GM23248 (cell line): ENCODE results near the gene SUCNR1. TPM values are rescaled to one million over a fixed set of nuclear protein-coding genes. Genes with fewer than 3 reads are reported as not detected.
"Not testable (repeated sequence)": the region's sequence is repeated elsewhere in the genome, so short reads cannot be mapped to it uniquely, and the experiment has no call there.

ENCODE experiments used
- DNase-seq: peaks from one replicate; pipeline ENCODE4 v3.0.0-alpha.2; 2015
- H2AFZ ChIP-seq: fragments of 200-600 bp; sonication (generic); 2 replicates; pipeline ENCODE4 v1.6.1; 2016; ENCODE audit warnings: antibody characterized with exemption
- H3F3A ChIP-seq: fragments of 200-600 bp; sonication (generic); 2 replicates; pipeline ENCODE4 v1.6.1; 2016; ENCODE audit warnings: mild to moderate bottlenecking, antibody characterized with exemption, mixed run types; ENCODE audit not compliant: insufficient read depth
- H3K27ac ChIP-seq: fragments of 200-600 bp; sonication (generic); 2 replicates; pipeline ENCODE4 v1.5.1; 2016; ENCODE audit warnings: mild to moderate bottlenecking
- H3K27me3 ChIP-seq: fragments of 200-600 bp; sonication (generic); replicated peaks from 2 replicates; pipeline ENCODE4 v1.6.1; 2016; ENCODE audit warnings: mild to moderate bottlenecking; ENCODE audit not compliant: insufficient read depth
- H3K36me3 ChIP-seq: fragments of 200-600 bp; sonication (generic); 2 replicates; pipeline ENCODE4 v1.6.1; 2016; ENCODE audit warnings: low read depth, mild to moderate bottlenecking
- H3K4me1 ChIP-seq: fragments of 200-600 bp; sonication (generic); 2 replicates; pipeline ENCODE4 v1.6.1; 2016; ENCODE audit warnings: mild to moderate bottlenecking; ENCODE audit not compliant: insufficient read depth
- H3K4me2 ChIP-seq: fragments of 200-600 bp; sonication (generic); one replicate; pipeline ENCODE4 v1.6.1; 2016; ENCODE audit warnings: mild to moderate bottlenecking; ENCODE audit not compliant: unreplicated experiment
- H3K4me3 ChIP-seq: fragments of 200-600 bp; sonication (generic); 2 replicates; pipeline ENCODE4 v1.5.1; 2016; ENCODE audit warnings: mild to moderate bottlenecking
- H3K79me2 ChIP-seq: fragments of 200-600 bp; sonication (generic); 2 replicates; pipeline ENCODE4 v1.6.1; 2016; ENCODE audit warnings: mild to moderate bottlenecking; ENCODE audit not compliant: insufficient read depth
- H3K9ac ChIP-seq: fragments of 200-600 bp; sonication (generic); 2 replicates; pipeline ENCODE4 v1.6.1; 2016; ENCODE audit warnings: mild to moderate bottlenecking
- H3K9me2 ChIP-seq: fragments of 200-600 bp; sonication (generic); 2 replicates; pipeline ENCODE4 v1.6.1; 2016; ENCODE audit warnings: mixed run types, mild to moderate bottlenecking, moderate library complexity; ENCODE audit not compliant: insufficient read depth
- H3K9me3 ChIP-seq: fragments of 200-600 bp; sonication (generic); one replicate; pipeline ENCODE4 v1.6.1; 2017; ENCODE audit warnings: low read depth
- H4K20me1 ChIP-seq: fragments of 200-600 bp; sonication (generic); 2 replicates; pipeline ENCODE4 v1.6.0; 2016; ENCODE audit not compliant: insufficient read depth
- EZH2 ChIP-seq: fragments of 200-600 bp; sonication (generic); IDR thresholded peaks from 2 replicates; pipeline ENCODE4 v1.6.1; 2018; ENCODE audit warnings: antibody characterized with exemption, mild to moderate bottlenecking; ENCODE audit not compliant: insufficient read depth, poor library complexity, severe bottlenecking
- EZH2phosphoT487 ChIP-seq: fragments of 200-600 bp; sonication (generic); IDR thresholded peaks from 2 replicates; pipeline ENCODE4 v1.6.1; 2018; ENCODE audit warnings: antibody characterized with exemption, moderate library complexity, mild to moderate bottlenecking, low read depth; ENCODE audit not compliant: insufficient read depth
- WGBS, 2 experiments: methylation state at CpG; one replicate each; pipeline ENCODE4 v1.1.6; 2015 to 2017; ENCODE audit warnings: low lambda C conversion rate in 2 of 2, low coverage in 1 of 2; ENCODE audit errors: missing lambda C conversion rate in 2 of 2; 5-methylcytosine and 5-hydroxymethylcytosine counted together
- in situ Hi-C: fragments of 300-500 bp; cut with MboI; formaldehyde crosslinking; loops from 2 replicates; pipeline ENCODE4 v1.15.0; 2020
- polyA plus RNA-seq: library from polyadenylated mRNA; unstranded; fragments of >200 nt; fragmentation: Nextera tagmentation; extraction: Ambion mirVana; gene quantifications from 2 replicates; pipeline ENCODE4 v1.2.1, GENCODE V29; 2016
- total RNA-seq: library from RNA; depleted of rRNA; stranded (reverse); fragments of >200 nt; shearing (Covaris generic); gene quantifications from 2 replicates; pipeline ENCODE4 v1.2.3, GENCODE V29; 2014

The SUCNR1 gene
- total and polyA plus RNA-seq, 2 experiments from 2014 or later, result not detected

GRCh38 chr3:151871639-151872468 is 1.6 kb upstream of the SUCNR1 start:
- no peaks in the 10 kb centered on the region for H3K36me3 ChIP-seq
- H2AFZ ChIP-seq, result peak overlapping the region; percentile 57; the same call in 1 of the 2 replicates
- H4K20me1 ChIP-seq, result no peaks in the 10 kb centered on the region
- H3K79me2 ChIP-seq, result no peaks in the 10 kb centered on the region
- DNase-seq, result no peak
- 80 to 84% methylated on average over 8 of the region's 8 CpGs for WGBS, 2 experiments
- H3K9ac ChIP-seq, result no peak overlapping the region
- no peaks in the 10 kb centered on the region; the same call in 1 of the 2 replicates for H3K9me2 ChIP-seq
- no peak overlapping the region for H3K4me3 ChIP-seq
- in situ Hi-C loops, result no loop called here
- H3K9me3 ChIP-seq, result no peaks in the 10 kb centered on the region
- H3K27ac ChIP-seq, result no peak overlapping the region
- H3K4me2 ChIP-seq, result no peak overlapping the region
- no peaks in the 10 kb centered on the region for H3K27me3 ChIP-seq
- peaks cover under 1% of the 10 kb centered on the region; the same call in 1 of the 2 replicates for H3K4me1 ChIP-seq
- no peaks in the 10 kb centered on the region for H3F3A ChIP-seq
- TF ChIP-seq EZH2phosphoT487, result no peak
- no peak for TF ChIP-seq EZH2

DNA sequence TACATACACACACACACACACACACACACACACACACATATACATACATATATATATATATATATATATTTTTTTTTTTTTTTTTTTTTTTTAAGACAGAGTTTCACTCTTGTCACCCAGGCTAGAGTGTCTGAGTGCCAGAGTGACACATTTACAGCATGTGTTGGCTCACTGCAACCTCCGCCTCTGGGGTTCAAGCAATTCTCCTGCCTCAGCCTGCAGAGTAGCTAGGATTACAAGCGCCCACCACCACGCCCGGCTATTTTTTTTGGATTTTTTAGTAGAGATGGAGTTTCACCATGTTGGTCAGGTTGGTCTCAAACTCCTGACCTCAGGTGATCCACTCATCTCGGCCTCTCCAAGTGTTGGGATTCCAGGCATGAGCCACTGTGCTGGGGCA is 636 bp downstream of the SUCNR1 start:
- H3K27me3 ChIP-seq, H3K4me2 ChIP-seq, H2AFZ ChIP-seq, H3K9me3 ChIP-seq, DNase-seq, H3K4me3 ChIP-seq, H3K9me2 ChIP-seq, in situ Hi-C loops, H4K20me1 ChIP-seq, H3K27ac ChIP-seq, H3K9ac ChIP-seq, H3K4me1 ChIP-seq, H3F3A ChIP-seq, H3K36me3 ChIP-seq, H3K79me2 ChIP-seq: not testable (repeated sequence)
- 96 to 98% methylated on average over 5 of the region's 5 CpGs for WGBS, 2 experiments

DNA sequence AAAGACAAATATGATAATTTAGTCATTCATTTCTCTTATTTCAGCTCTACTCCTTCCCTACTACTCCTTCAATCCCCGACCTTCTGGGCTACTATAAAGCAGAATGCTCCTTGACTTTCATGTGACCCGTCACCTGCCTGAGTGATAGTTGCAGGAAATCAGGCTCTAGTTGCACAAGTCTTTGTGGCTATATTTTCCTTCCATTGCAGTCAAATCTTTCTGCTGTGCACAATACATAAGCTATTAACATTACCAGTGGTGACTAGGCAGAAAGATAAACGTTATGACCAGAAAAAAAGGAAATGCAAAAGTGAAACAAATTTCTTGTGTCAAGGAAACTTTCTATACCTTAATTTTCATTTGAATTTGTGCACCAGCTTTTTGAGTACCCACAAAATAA is 2.3 kb downstream of the SUCNR1 start:
- no peak for TF ChIP-seq EZH2phosphoT487
- no peak for TF ChIP-seq EZH2
- Histone ChIP-seq H3K4me3 (no peak overlapping the region), H3K79me2 (no peaks in the 10 kb centered on the region), H3K27ac (no peak overlapping the region), H3K4me2 (no peak overlapping the region), H3K27me3 (no peaks in the 10 kb centered on the region), H3K36me3 (no peaks in the 10 kb centered on the region), H3K9me2 (no peaks in the 10 kb centered on the region; the same call in 1 of the 2 replicates), H4K20me1 (no peaks in the 10 kb centered on the region), H3F3A (no peaks in the 10 kb centered on the region), H3K9ac (no peak overlapping the region), H3K4me1 (peaks cover 19% of the 10 kb centered on the region), H3K9me3 (no peaks in the 10 kb centered on the region), H2AFZ (peak overlapping the region; percentile 46; the same call in 1 of the 2 replicates)
- in situ Hi-C loops, result no loop called here
- DNase-seq, result no peak
- 73 to 74% methylated on average over 3 of the region's 3 CpGs for WGBS, 2 experiments

- no peak overlapping the region for H3K4me3 ChIP-seq
- no peaks in the 10 kb centered on the region for H3K9me3 ChIP-seq
- H3K27me3 ChIP-seq, result no peaks in the 10 kb centered on the region
- no peak overlapping the region for H3K4me2 ChIP-seq
- WGBS, 2 experiments, result 73 to 75% methylated on average over 2 of the region's 2 CpGs
- H3K4me1 ChIP-seq, result peaks cover 20% of the 10 kb centered on the region
- TF ChIP-seq EZH2phosphoT487, result no peak
- DNase-seq, result no peak
- no peaks in the 10 kb centered on the region for H3K36me3 ChIP-seq
- no peak overlapping the region for H2AFZ ChIP-seq
- no peaks in the 10 kb centered on the region for H4K20me1 ChIP-seq
- H3K27ac ChIP-seq, result no peak overlapping the region
- H3K9ac ChIP-seq, result no peak overlapping the region
- H3F3A ChIP-seq, result no peaks in the 10 kb centered on the region
- no peaks in the 10 kb centered on the region; the same call in 1 of the 2 replicates for H3K9me2 ChIP-seq
- in situ Hi-C loops, result no loop called here
- H3K79me2 ChIP-seq, result no peaks in the 10 kb centered on the region
Measured at GRCh38 chr3:151877269-151877668, 3.8 kb downstream of the SUCNR1 start.

- no peaks in the 10 kb centered on the region for H3K36me3 ChIP-seq
Measured at GRCh38 chr3:151878465-151878864, 5.0 kb downstream of the SUCNR1 start.

More at GRCh38 chr3:151878465-151878864, 5.0 kb downstream of the SUCNR1 start:
- 82 to 91% methylated on average over 3 of the region's 3 CpGs for WGBS, 2 experiments
- H4K20me1 ChIP-seq, result no peaks in the 10 kb centered on the region
- H3K79me2 ChIP-seq, result no peaks in the 10 kb centered on the region
- peaks cover 20% of the 10 kb centered on the region for H3K4me1 ChIP-seq
- in situ Hi-C loops, result no loop called here
- no peak overlapping the region for H3K9ac ChIP-seq
- H3F3A ChIP-seq, result no peaks in the 10 kb centered on the region
- H3K27me3 ChIP-seq, result no peaks in the 10 kb centered on the region
- no peak for TF ChIP-seq EZH2
- no peak for TF ChIP-seq EZH2phosphoT487
- no peak overlapping the region for H3K4me2 ChIP-seq
- DNase-seq, result no peak
- H2AFZ ChIP-seq, result no peak overlapping the region
- H3K27ac ChIP-seq, result no peak overlapping the region
- H3K4me3 ChIP-seq, result no peak overlapping the region
- H3K9me2 ChIP-seq, result no peaks in the 10 kb centered on the region; the same call in 1 of the 2 replicates
- H3K9me3 ChIP-seq, result no peaks in the 10 kb centered on the region
